HepG2 (cell line): ENCODE results near the gene UBASH3A. TPM values are rescaled to one million over a fixed set of nuclear protein-coding genes. Genes with fewer than 3 reads are reported as not detected.

ENCODE experiments used
- ASH2L ChIP-seq: fragments of 300-600, 200-600 bp; sonication (generic); IDR thresholded peaks from 2 replicates; pipeline ENCODE4 v1.7.0; 2017; ENCODE audit warnings: low read depth, mild to moderate bottlenecking, moderate library complexity, mixed read lengths, low read length; ENCODE audit not compliant: insufficient read length
- BHLHE40 ChIP-seq: IDR thresholded peaks from 2 replicates; pipeline ENCODE4 v1.6.1; 2011; ENCODE audit warnings: low read length, improper control_type of control experiment
- CBX5 ChIP-seq: sonication (generic); formaldehyde crosslinking; IDR thresholded peaks from 2 replicates; pipeline ENCODE4 v1.4.0; 2020; ENCODE audit warnings: missing genetic modification reagents, borderline replicate concordance
- ETV5 ChIP-seq: IDR thresholded peaks from 2 replicates; pipeline ENCODE4 v1.6.1; 2018; ENCODE audit warnings: missing biosample characterization, missing genetic modification reagents, inconsistent platforms, borderline replicate concordance
- FOSL1 ChIP-seq: sonication (generic); formaldehyde crosslinking; IDR thresholded peaks from 2 replicates; pipeline ENCODE4 v1.9.0; 2021; ENCODE audit warnings: missing genetic modification reagents, borderline replicate concordance
- FOXK1 ChIP-seq: sonication (generic); formaldehyde crosslinking; IDR thresholded peaks from 2 replicates; pipeline ENCODE4 v1.4.0; 2020; ENCODE audit warnings: low read depth, missing genetic modification reagents, borderline replicate concordance
- GATAD2A ChIP-seq: IDR thresholded peaks from 2 replicates; pipeline ENCODE4 v1.6.1; 2016
- GPN1 ChIP-seq: sonication (generic); formaldehyde crosslinking; IDR thresholded peaks from 2 replicates; pipeline ENCODE4 v1.5.1; 2020; ENCODE audit warnings: missing genetic modification reagents, borderline replicate concordance
- GZF1 ChIP-seq: sonication (generic); formaldehyde crosslinking; IDR thresholded peaks from 2 replicates; pipeline ENCODE4 v1.5.1; 2020; ENCODE audit warnings: mild to moderate bottlenecking, missing genetic modification reagents
- HMG20B ChIP-seq: conservative IDR thresholded peaks from 2 replicates; pipeline ENCODE4 v1.6.1; 2016; ENCODE audit warnings: missing genetic modification reagents, missing compliant biosample characterization
- IRX3 ChIP-seq: sonication (generic); formaldehyde crosslinking; IDR thresholded peaks from 2 replicates; pipeline ENCODE4 v1.8.1; 2023; ENCODE audit warnings: mild to moderate bottlenecking, low read depth, missing genetic modification reagents, borderline replicate concordance
- KAT7 ChIP-seq: IDR thresholded peaks from 2 replicates; pipeline ENCODE4 v1.6.1; 2018; ENCODE audit warnings: borderline replicate concordance, missing compliant biosample characterization
- PHB2 ChIP-seq: fragments of 450-650 bp; IDR thresholded peaks from 2 replicates; pipeline ENCODE4 v1.6.1; 2018; ENCODE audit not compliant: partially characterized antibody
- RAD21 ChIP-seq: fragments of 450-650 bp; formaldehyde crosslinking; IDR thresholded peaks from 2 replicates; pipeline ENCODE4 v1.5.0; 2020; ENCODE audit warnings: mild to moderate bottlenecking
- RBFOX2 ChIP-seq: fragments of 200-400 bp; formaldehyde crosslinking; IDR thresholded peaks from 2 replicates; pipeline ENCODE4 v1.6.1; 2017; ENCODE audit warnings: low read depth, mild to moderate bottlenecking, low read length
- REL ChIP-seq: sonication (generic); formaldehyde crosslinking; conservative IDR thresholded peaks from 2 replicates; pipeline ENCODE4 v1.8.0; 2022; ENCODE audit warnings: mild to moderate bottlenecking, missing genetic modification reagents, moderate library complexity
- TEAD2 ChIP-seq: sonication (generic); formaldehyde crosslinking; IDR thresholded peaks from 2 replicates; pipeline ENCODE4 v1.9.0; 2021; ENCODE audit warnings: missing genetic modification reagents
- TGIF2 ChIP-seq: IDR thresholded peaks from 2 replicates; pipeline ENCODE4 v1.6.1; 2016; ENCODE audit warnings: control low read depth, missing compliant biosample characterization
- ZNF136 ChIP-seq: sonication (generic); formaldehyde crosslinking; IDR thresholded peaks from 2 replicates; pipeline ENCODE4 v1.8.1; 2022; ENCODE audit warnings: low read depth, mild to moderate bottlenecking, moderate library complexity, missing genetic modification reagents
- ZNF354B ChIP-seq: sonication (generic); formaldehyde crosslinking; IDR thresholded peaks from 2 replicates; pipeline ENCODE4 v1.8.0; 2022; ENCODE audit warnings: mild to moderate bottlenecking, missing genetic modification reagents
- ZNF501 ChIP-seq: sonication (generic); formaldehyde crosslinking; IDR thresholded peaks from 2 replicates; pipeline ENCODE4 v1.5.1; 2020; ENCODE audit warnings: mild to moderate bottlenecking, moderate library complexity, missing genetic modification reagents
- ZNF619 ChIP-seq: sonication (generic); formaldehyde crosslinking; IDR thresholded peaks from 2 replicates; pipeline ENCODE4 v1.4.0; 2020; ENCODE audit warnings: mild to moderate bottlenecking, missing genetic modification reagents
- ZNF781 ChIP-seq: sonication (generic); formaldehyde crosslinking; IDR thresholded peaks from 2 replicates; pipeline ENCODE4 v1.5.1; 2020; ENCODE audit warnings: borderline replicate concordance, mild to moderate bottlenecking, missing genetic modification reagents; ENCODE audit errors: not compliant biosample characterization
- polyA plus RNA-seq, 8 experiments: library from polyadenylated mRNA; depleted of rRNA in 3 of 8; stranded (reverse) in 7 of 8; unstranded in 1 of 8; fragments of >200 nt; fragmentation: Illumina TruSeq in 4 of 8; extraction: Trizol in 4 of 8; gene quantifications; 2 replicates each; pipeline versions ENCODE4 v1.2.1 to v1.2.3, GENCODE V29; 2011 to 2016; ENCODE audit warnings: low read depth in 4 of 8, missing spikeins in 1 of 8, mixed read lengths in 1 of 8; ENCODE audit not compliant: insufficient read depth in 1 of 8
- total RNA-seq, 5 experiments: library from RNA; depleted of rRNA; stranded (reverse); fragments of >200 nt; fragmentation: Illumina TruSeq; extraction: Trizol; gene quantifications; 2 replicates each; pipeline ENCODE4 v1.2.3, GENCODE V29; 2016; ENCODE audit warnings: low read depth in 1 of 5
- TF ChIP-seq, protein P1 (sequence below): sonication (generic); formaldehyde crosslinking; IDR thresholded peaks from 2 replicates; pipeline ENCODE4 v1.9.0; 2022; ENCODE audit warnings: missing genetic modification reagents, mild to moderate bottlenecking, borderline replicate concordance
- TF ChIP-seq, protein P2 (sequence below): sonication (generic); formaldehyde crosslinking; conservative IDR thresholded peaks from 2 replicates; pipeline ENCODE4 v1.4.0; 2020; ENCODE audit warnings: missing genetic modification reagents
- TF ChIP-seq, protein P3 (sequence below): sonication (generic); formaldehyde crosslinking; IDR thresholded peaks from 2 replicates; pipeline ENCODE4 v1.4.0; 2020; ENCODE audit warnings: missing genetic modification reagents
- TF ChIP-seq, protein P4 (sequence below), 2 experiments: fragments of 450-650 bp in 1 of 2; sonication (generic) in 1 of 2; formaldehyde crosslinking; IDR thresholded peaks; 2 replicates each; pipeline versions ENCODE4 v1.5.0 to v1.8.0; 2020 to 2022; ENCODE audit warnings: mild to moderate bottlenecking in 1 of 2, missing genetic modification reagents in 1 of 2

UBASH3A gene
- total and polyA plus RNA-seq, 2 of the 13 experiments (the other 11 are each of a cell fraction or from before 2014, with no cell fraction given): not detected

DNA sequence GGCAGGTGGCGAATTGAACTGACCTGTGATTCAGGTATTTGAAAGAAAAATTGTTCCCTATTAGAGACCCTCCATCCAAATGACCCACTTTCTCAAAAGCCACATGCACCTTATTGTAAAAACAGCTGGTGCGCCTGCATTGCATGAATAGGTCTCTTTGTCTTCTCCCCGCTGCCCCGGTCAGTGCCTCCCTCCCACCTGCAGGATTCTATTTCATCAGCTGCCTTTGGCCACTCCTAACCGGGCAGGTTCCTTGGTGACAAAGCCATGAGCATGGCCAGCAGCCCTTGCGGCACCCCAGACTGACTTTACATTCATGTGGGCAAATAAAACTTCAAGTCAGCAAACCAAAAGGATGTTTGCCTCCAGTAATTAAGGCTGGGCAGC, 14.3 kb upstream of the UBASH3A start (continued):
- TF ChIP-seq GZF1: no peak
- TF ChIP-seq IRX3: no peak
- peak; percentile 45 for TF ChIP-seq ASH2L
- TF ChIP-seq GATAD2A: peak; percentile 81; the same call in 1 of the 2 replicates
- TF ChIP-seq, protein P1, sequence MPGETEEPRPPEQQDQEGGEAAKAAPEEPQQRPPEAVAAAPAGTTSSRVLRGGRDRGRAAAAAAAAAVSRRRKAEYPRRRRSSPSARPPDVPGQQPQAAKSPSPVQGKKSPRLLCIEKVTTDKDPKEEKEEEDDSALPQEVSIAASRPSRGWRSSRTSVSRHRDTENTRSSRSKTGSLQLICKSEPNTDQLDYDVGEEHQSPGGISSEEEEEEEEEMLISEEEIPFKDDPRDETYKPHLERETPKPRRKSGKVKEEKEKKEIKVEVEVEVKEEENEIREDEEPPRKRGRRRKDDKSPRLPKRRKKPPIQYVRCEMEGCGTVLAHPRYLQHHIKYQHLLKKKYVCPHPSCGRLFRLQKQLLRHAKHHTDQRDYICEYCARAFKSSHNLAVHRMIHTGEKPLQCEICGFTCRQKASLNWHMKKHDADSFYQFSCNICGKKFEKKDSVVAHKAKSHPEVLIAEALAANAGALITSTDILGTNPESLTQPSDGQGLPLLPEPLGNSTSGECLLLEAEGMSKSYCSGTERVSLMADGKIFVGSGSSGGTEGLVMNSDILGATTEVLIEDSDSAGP (CRISPR knock-in tag): peak; percentile 34; the same call in 1 of the 2 replicates
- TF ChIP-seq FOXK1 (CRISPR knock-in tag): 0 out of 2 replicates have a peak, but pooled peaks have one; percentile 15
- TF ChIP-seq CBX5 (CRISPR knock-in tag): no peak; the same call in 1 of the 2 replicates
- TF ChIP-seq, protein P2, sequence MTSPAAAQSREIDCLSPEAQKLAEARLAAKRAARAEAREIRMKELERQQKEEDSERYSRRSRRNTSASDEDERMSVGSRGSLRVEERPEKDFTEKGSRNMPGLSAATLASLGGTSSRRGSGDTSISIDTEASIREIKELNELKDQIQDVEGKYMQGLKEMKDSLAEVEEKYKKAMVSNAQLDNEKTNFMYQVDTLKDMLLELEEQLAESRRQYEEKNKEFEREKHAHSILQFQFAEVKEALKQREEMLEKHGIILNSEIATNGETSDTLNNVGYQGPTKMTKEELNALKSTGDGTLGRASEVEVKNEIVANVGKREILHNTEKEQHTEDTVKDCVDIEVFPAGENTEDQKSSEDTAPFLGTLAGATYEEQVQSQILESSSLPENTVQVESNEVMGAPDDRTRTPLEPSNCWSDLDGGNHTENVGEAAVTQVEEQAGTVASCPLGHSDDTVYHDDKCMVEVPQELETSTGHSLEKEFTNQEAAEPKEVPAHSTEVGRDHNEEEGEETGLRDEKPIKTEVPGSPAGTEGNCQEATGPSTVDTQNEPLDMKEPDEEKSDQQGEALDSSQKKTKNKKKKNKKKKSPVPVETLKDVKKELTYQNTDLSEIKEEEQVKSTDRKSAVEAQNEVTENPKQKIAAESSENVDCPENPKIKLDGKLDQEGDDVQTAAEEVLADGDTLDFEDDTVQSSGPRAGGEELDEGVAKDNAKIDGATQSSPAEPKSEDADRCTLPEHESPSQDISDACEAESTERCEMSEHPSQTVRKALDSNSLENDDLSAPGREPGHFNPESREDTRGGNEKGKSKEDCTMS (CRISPR knock-in tag): no peak
- no peak for TF ChIP-seq ZNF354B
- no peak for TF ChIP-seq FOSL1 (CRISPR knock-in tag)
- TF ChIP-seq ZNF136 (CRISPR knock-in tag): no peak
- peak; percentile 45; the same call in 1 of the 2 replicates for TF ChIP-seq RBFOX2
- TF ChIP-seq TEAD2 (CRISPR knock-in tag): no peak
- TF ChIP-seq GPN1 (CRISPR knock-in tag): no peak
- no peak; the same call in 1 of the 2 replicates for TF ChIP-seq ZNF501 (CRISPR knock-in tag)
- TF ChIP-seq ETV5 (CRISPR knock-in tag): no peak
- TF ChIP-seq KAT7 (CRISPR knock-in tag): no peak
- TF ChIP-seq RAD21 (CRISPR knock-in tag): no peak
- no peak for TF ChIP-seq ZNF781
- TF ChIP-seq BHLHE40: no peak
- no peak for TF ChIP-seq PHB2
- TF ChIP-seq, protein P3, sequence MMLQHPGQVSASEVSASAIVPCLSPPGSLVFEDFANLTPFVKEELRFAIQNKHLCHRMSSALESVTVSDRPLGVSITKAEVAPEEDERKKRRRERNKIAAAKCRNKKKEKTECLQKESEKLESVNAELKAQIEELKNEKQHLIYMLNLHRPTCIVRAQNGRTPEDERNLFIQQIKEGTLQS (CRISPR knock-in tag): peak; percentile 57; the same call in 1 of the 2 replicates
- no peak for TF ChIP-seq ZNF619 (CRISPR knock-in tag)
- TF ChIP-seq HMG20B (CRISPR knock-in tag): 0 out of 2 replicates have a peak, but pooled peaks have one; percentile 24
- TF ChIP-seq TGIF2 (CRISPR knock-in tag): no peak; the same call in 1 of the 2 replicates
- no peak for TF ChIP-seq REL (CRISPR knock-in tag)
- TF ChIP-seq, protein P4, sequence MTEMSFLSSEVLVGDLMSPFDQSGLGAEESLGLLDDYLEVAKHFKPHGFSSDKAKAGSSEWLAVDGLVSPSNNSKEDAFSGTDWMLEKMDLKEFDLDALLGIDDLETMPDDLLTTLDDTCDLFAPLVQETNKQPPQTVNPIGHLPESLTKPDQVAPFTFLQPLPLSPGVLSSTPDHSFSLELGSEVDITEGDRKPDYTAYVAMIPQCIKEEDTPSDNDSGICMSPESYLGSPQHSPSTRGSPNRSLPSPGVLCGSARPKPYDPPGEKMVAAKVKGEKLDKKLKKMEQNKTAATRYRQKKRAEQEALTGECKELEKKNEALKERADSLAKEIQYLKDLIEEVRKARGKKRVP (CRISPR knock-in tag; IDR thresholded peaks at IDR 0.05): peak in 1 of 2 experiments; percentile 98; a peak in 2 of 4 replicates
